GM12878 (cell line): ENCODE results near the gene HCN3. TPM values are rescaled to one million over a fixed set of nuclear protein-coding genes. Genes with fewer than 3 reads are reported as not detected.
A peak's percentile ranks its signal among the peaks of the same experiment; 100 is the strongest.

ENCODE experiments used
- BCL11A ChIP-seq: IDR thresholded peaks from 2 replicates; pipeline ENCODE4 v1.6.1; 2011; ENCODE audit warnings: low read depth, low read length
- CTCF ChIP-seq, 3 experiments: IDR thresholded peaks in 2 of 3; conservative IDR thresholded peaks in 1 of 3; 2 replicates each; pipeline ENCODE4 v1.5.1; 2011; ENCODE audit warnings: low read depth in 3 of 3, low read length in 3 of 3, mild to moderate bottlenecking in 3 of 3, control low read depth in 2 of 3, moderate library complexity in 2 of 3, inconsistent platforms in 1 of 3, mixed read lengths in 1 of 3; ENCODE audit not compliant: control insufficient read depth in 2 of 3, insufficient read depth in 1 of 3; ENCODE audit errors: extremely low read depth in 1 of 3
- DPF2 ChIP-seq: fragments of 450-650 bp; IDR thresholded peaks from 2 replicates; pipeline ENCODE4 v1.6.1; 2017; ENCODE audit warnings: mild to moderate bottlenecking
- HCFC1 ChIP-seq: fragments of 150-350 bp; IDR thresholded peaks from 2 replicates; pipeline ENCODE4 v1.6.1; 2014; ENCODE audit warnings: low read length
- HDGF ChIP-seq: fragments of 450-650 bp; IDR thresholded peaks from 2 replicates; pipeline ENCODE4 v1.6.1; 2016; ENCODE audit warnings: antibody characterized with exemption
- MTA2 ChIP-seq: fragments of 450-650 bp; IDR thresholded peaks from 2 replicates; pipeline ENCODE4 v1.6.1; 2016; ENCODE audit warnings: low read depth, mild to moderate bottlenecking, moderate library complexity
- MYC ChIP-seq: IDR thresholded peaks from 2 replicates; pipeline ENCODE4 v1.6.1; 2011; ENCODE audit warnings: mild to moderate bottlenecking, low read length, moderate library complexity, inconsistent platforms; ENCODE audit not compliant: insufficient read depth, insufficient replicate concordance, insufficient read length, severe bottlenecking
- NFYB ChIP-seq: IDR thresholded peaks from 2 replicates; pipeline ENCODE4 v1.6.1; 2011; ENCODE audit warnings: low read depth, mild to moderate bottlenecking, low read length, improper control_type of control experiment, moderate library complexity; ENCODE audit not compliant: insufficient read depth
- NR2C2 ChIP-seq: IDR thresholded peaks from 2 replicates; pipeline ENCODE4 v1.6.1; 2011; ENCODE audit warnings: borderline replicate concordance, low read depth; ENCODE audit not compliant: control insufficient read depth, insufficient read length
- NRF1 ChIP-seq: conservative IDR thresholded peaks from 2 replicates; pipeline ENCODE4 v1.6.1; 2011; ENCODE audit warnings: mild to moderate bottlenecking, low read depth, low read length, improper control_type of control experiment
- SP1 ChIP-seq: IDR thresholded peaks from one replicate; pipeline ENCODE4 v1.6.1; 2011; ENCODE audit warnings: low read depth, low read length
- SUZ12 ChIP-seq: fragments of 200-600 bp; sonication (generic); IDR thresholded peaks from one replicate; pipeline ENCODE4 v1.6.1; 2018; ENCODE audit warnings: antibody characterized with exemption, mild to moderate bottlenecking; ENCODE audit not compliant: unreplicated experiment
- TAF1 ChIP-seq: IDR thresholded peaks from 2 replicates; pipeline ENCODE4 v1.6.1; 2011; ENCODE audit warnings: mild to moderate bottlenecking, low read depth, low read length, borderline replicate concordance
- TARDBP ChIP-seq: IDR thresholded peaks from 2 replicates; pipeline ENCODE4 v1.6.1; 2016; ENCODE audit warnings: borderline replicate concordance
- TCF7 ChIP-seq: IDR thresholded peaks from 2 replicates; pipeline ENCODE4 v1.6.1; 2014; ENCODE audit warnings: antibody characterized with exemption, borderline replicate concordance
- ZBTB40 ChIP-seq: fragments of 450-650 bp; IDR thresholded peaks from 2 replicates; pipeline ENCODE4 v1.6.1; 2016; ENCODE audit warnings: mild to moderate bottlenecking, moderate library complexity, borderline replicate concordance
- ZNF274 ChIP-seq: IDR thresholded peaks from one replicate; pipeline ENCODE4 v1.8.0; 2011; ENCODE audit not compliant: insufficient read length, insufficient read depth
- ZNF384 ChIP-seq: IDR thresholded peaks from 2 replicates; pipeline ENCODE4 v1.6.1; 2012; ENCODE audit warnings: low read depth, mild to moderate bottlenecking, low read length, improper control_type of control experiment, borderline replicate concordance
- ZNF687 ChIP-seq: fragments of 450-650 bp; IDR thresholded peaks from 2 replicates; pipeline ENCODE4 v1.6.1; 2017; ENCODE audit warnings: mild to moderate bottlenecking, moderate library complexity
- polyA plus RNA-seq, 11 experiments: library from polyadenylated mRNA; depleted of rRNA in 4 of 11; unstranded in 6 of 11; stranded (reverse) in 5 of 11; fragments of >200 nt; fragmentation: Nextera tagmentation in 4 of 11; fragmentation: Illumina TruSeq in 1 of 11; extraction: Ambion mirVana in 4 of 11; extraction: Trizol in 1 of 11; gene quantifications; 1 replicate in 1 of 11; 2 replicates in 10 of 11; pipeline versions ENCODE4 v1.2.1 to v1.2.3, GENCODE V29; 2011 to 2016; ENCODE audit warnings: inconsistent platforms in 2 of 11, missing spikeins in 2 of 11, low read depth in 1 of 11
- total RNA-seq, 4 experiments: library from RNA; depleted of rRNA in 3 of 4; stranded (reverse); fragments of >200 nt in 3 of 4; fragmentation: Illumina TruSeq in 1 of 4; extraction: Trizol in 1 of 4; gene quantifications; 2 replicates each; pipeline versions ENCODE4 v1.2.1 to v1.2.3, GENCODE V29; 2013 to 2021

Gene HCN3
- total and polyA plus RNA-seq, 10 of the 15 experiments (the other 5 are each of a cell fraction or from before 2014, with no cell fraction given) = 0.08 to 4.1 (median 1.8) TPM

- TF ChIP-seq ZNF687 = peak; percentile 67
- peak; percentile 55; the same call in 1 of the 2 replicates for TF ChIP-seq TARDBP
- peak; percentile 76 for TF ChIP-seq NRF1
- TF ChIP-seq NR2C2 = no peak
- peak; percentile 52; the same call in 1 of the 2 replicates for TF ChIP-seq TAF1
- TF ChIP-seq NFYB = peak; percentile 83
- peak; percentile 67 for TF ChIP-seq SP1
- peak; percentile 40 for TF ChIP-seq MYC
- no peak for TF ChIP-seq ZNF384
- peak; percentile 95 for TF ChIP-seq HCFC1
- TF ChIP-seq DPF2 = 0 out of 2 replicates have a peak, but pooled peaks have one; percentile 7
- no peak for TF ChIP-seq BCL11A
- TF ChIP-seq MTA2 = peak; percentile 28; the same call in 1 of the 2 replicates
- peak; percentile 96 for TF ChIP-seq HDGF
- no peak for TF ChIP-seq SUZ12
- TF ChIP-seq ZBTB40 = peak; percentile 91
- no peak for TF ChIP-seq ZNF274
- TF ChIP-seq CTCF (IDR thresholded peaks at IDR 0.05 in 2 of 3, conservative IDR thresholded peaks at IDR 0.05 in 1 of 3; ENCODE audit: control insufficient read depth in 2 of 3, extremely low read depth in 1 of 3, insufficient read depth in 1 of 3, low read depth in 3 of 3, low read length in 3 of 3) = no peak
- no peak for TF ChIP-seq TCF7
These were observed 15.2 kb upstream of the HCN3 start, which contains the start of gene SCAMP3 (continued) for GRCh38 chr1:155261852-155262673.
